B cell (primary cell): ENCODE measurements around the gene RBM34.

Experiments
- CTCF ChIP-seq: fragments of 200-600 bp; IDR thresholded peaks from one replicate; pipeline ENCODE4 v1.8.0; 2022; ENCODE audit warnings: antibody characterized with exemption, mild to moderate bottlenecking
- EZH2 ChIP-seq: IDR thresholded peaks from 2 replicates; pipeline ENCODE4 v1.6.1; 2012; ENCODE audit warnings: borderline replicate concordance, low read depth, mild to moderate bottlenecking, moderate library complexity, low read length; ENCODE audit not compliant: insufficient read depth, poor library complexity, severe bottlenecking

- TF ChIP-seq CTCF = no peak
- TF ChIP-seq EZH2 = no peak
Measured at GRCh38 chr1:235147269-235147668, 13.8 kb downstream of the RBM34 start.
